Measurements from ENCODE around the gene PLCB1.

PLCB1 gene

GRCh38 chr20:8562356-8562755 lies 430.3 kb downstream of the PLCB1 start:
- DNase-seq (ENCODE audit: low read depth in 2 of 2) = no peak
- TF ChIP-seq CTCF (IDR thresholded peaks at IDR 0.05; ENCODE audit: low read depth, low read length) = no peak
- no peak overlapping the region for H3K4me3 ChIP-seq (replicated peaks in 1 of 2; ENCODE audit: low read depth in 2 of 2, low read length in 2 of 2)

DNA sequence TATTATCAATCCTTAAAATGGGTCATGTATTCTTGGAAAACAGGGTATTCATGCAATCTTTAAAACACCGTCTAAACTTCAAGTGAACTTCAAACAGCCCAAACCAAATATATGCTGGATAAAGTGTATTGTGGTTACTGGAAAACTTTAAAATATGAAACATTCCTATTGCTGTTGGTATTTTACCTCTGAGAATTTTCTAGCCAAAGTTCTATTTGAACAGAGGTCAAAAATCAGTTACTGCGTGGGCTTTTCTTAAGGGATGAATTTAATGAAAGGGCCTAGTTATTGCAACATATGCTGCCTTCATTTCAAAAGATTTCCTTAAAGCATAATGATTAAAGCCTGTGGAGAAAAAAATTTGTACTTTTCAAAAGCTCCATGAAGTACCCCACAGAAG lies 436.0 kb downstream of the PLCB1 start:
- TF ChIP-seq CTCF (IDR thresholded peaks at IDR 0.05; ENCODE audit: low read depth, low read length) = no peak
- no peak overlapping the region for H3K4me3 ChIP-seq (replicated peaks in 1 of 2; ENCODE audit: low read depth in 2 of 2, low read length in 2 of 2)
- DNase-seq (ENCODE audit: low read depth in 2 of 2) = peak; percentile 44 to 77

- no peak overlapping the region for H3K4me3 ChIP-seq (replicated peaks in 1 of 2; ENCODE audit: low read depth in 2 of 2, low read length in 2 of 2)
- no peak for DNase-seq (ENCODE audit: low read depth in 2 of 2)
- TF ChIP-seq CTCF (IDR thresholded peaks at IDR 0.05; ENCODE audit: low read depth, low read length) = no peak
These were observed 437.7 kb downstream of the PLCB1 start for GRCh38 chr20:8569766-8570165.

DNA sequence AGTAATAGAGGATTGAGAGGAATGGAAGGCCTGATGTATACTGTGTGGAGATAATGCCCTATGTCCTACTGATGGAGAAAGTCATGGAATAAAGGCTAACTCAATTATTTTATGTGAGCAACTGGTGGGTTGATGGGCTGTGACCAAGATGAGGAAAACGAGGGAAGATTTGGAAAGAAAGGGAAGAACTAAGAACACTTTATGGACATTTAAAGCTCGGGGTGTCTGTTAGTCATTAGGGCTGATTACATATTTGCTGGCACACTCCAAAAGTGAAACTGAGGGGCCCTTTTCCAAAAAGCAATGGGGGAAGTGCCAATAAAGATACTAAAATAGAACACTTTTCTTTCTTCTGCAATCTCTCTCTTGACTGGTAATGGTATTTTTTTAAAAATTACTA lies 439.5 kb downstream of the PLCB1 start:
- TF ChIP-seq CTCF (IDR thresholded peaks at IDR 0.05; ENCODE audit: low read depth, low read length) = no peak
- DNase-seq (ENCODE audit: low read depth in 2 of 2) = no peak
- H3K4me3 ChIP-seq (replicated peaks in 1 of 2; ENCODE audit: low read depth in 2 of 2, low read length in 2 of 2) = no peak overlapping the region

GRCh38 chr20:8573686-8574085 lies 441.6 kb downstream of the PLCB1 start:
- DNase-seq (ENCODE audit: low read depth in 2 of 2) = no peak
- no peak for TF ChIP-seq CTCF (IDR thresholded peaks at IDR 0.05; ENCODE audit: low read depth, low read length)
- no peak overlapping the region for H3K4me3 ChIP-seq (replicated peaks in 1 of 2; ENCODE audit: low read depth in 2 of 2, low read length in 2 of 2)

DNA sequence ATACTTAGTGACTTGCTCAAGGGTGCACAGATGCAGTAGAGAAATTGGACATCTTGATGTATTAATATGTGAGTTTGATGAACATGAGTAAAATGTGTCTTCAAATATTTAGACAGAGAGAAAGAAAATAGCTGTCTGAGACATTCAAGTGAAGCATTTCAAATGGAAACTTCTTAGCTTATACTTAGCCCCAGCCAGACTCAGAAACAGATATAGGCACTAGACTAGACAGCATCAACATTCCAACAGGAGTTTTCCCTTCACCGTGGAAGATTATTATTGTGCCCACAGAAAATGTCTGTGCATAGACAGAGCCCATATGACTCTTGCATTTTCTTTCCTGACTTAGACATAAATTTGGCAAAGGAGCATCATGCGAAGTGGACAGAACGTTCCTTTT lies 443.0 kb downstream of the PLCB1 start:
- no peak for TF ChIP-seq CTCF (IDR thresholded peaks at IDR 0.05; ENCODE audit: low read depth, low read length)
- no peak for DNase-seq (ENCODE audit: low read depth in 2 of 2)
- no peak overlapping the region for H3K4me3 ChIP-seq (replicated peaks in 1 of 2; ENCODE audit: low read depth in 2 of 2, low read length in 2 of 2)

- TF ChIP-seq CTCF (IDR thresholded peaks at IDR 0.05; ENCODE audit: low read depth, low read length) = no peak
- no peak overlapping the region for H3K4me3 ChIP-seq (replicated peaks in 1 of 2; ENCODE audit: low read depth in 2 of 2, low read length in 2 of 2)
These were observed 446.2 kb downstream of the PLCB1 start for GRCh38 chr20:8578161-8578865.

More at GRCh38 chr20:8578161-8578865, 446.2 kb downstream of the PLCB1 start:
- no peak for DNase-seq (ENCODE audit: low read depth in 2 of 2)
